PC-3 (cell line): ENCODE data around the gene PMFBP1. TPM values are rescaled to one million over a fixed set of nuclear protein-coding genes. Genes with fewer than 3 reads are reported as not detected.

Source experiments
- ATAC-seq: fragments of 200-7000 bp; cut with Tn5 transposase; 2 replicates; pipeline ENCODE4 v1.9.1; 2020; ENCODE audit warnings: mild to moderate bottlenecking, moderate library complexity
- BruUV-seq: library from RNA; stranded (reverse); fragments of 400-500 nt; replicated peaks from 2 replicates; lab custom pipeline; 2021; lab: Mats Ljungman, UMichigan
- CTCF ChIA-PET: fragments of 300-600 bp; sonication (Branson Sonifier 250); formaldehyde crosslinking; loops from one replicate; lab custom pipeline; 2022; ENCODE audit warnings: antibody characterized with exemption; lab: Charles Lee
- POLR2A ChIA-PET: fragments of 300-600 bp; sonication (Branson Sonifier 250); formaldehyde crosslinking; loops from one replicate; lab custom pipeline; 2022; ENCODE audit warnings: antibody characterized with exemption; ENCODE audit not compliant: unreplicated experiment; lab: Charles Lee
- DNase-seq: peaks from one replicate; pipeline ENCODE4 v3.0.0-alpha.2; 2015
- H2AFZ ChIP-seq: fragments of 300-600 bp; sonication (generic); 2 replicates; pipeline ENCODE4 v1.6.0; 2016; ENCODE audit warnings: antibody characterized with exemption, low read length
- H3F3A ChIP-seq: fragments of 300-600 bp; sonication (generic); one replicate; pipeline ENCODE4 v1.6.0; 2017; ENCODE audit warnings: antibody characterized with exemption, low read length, control low read depth, mild to moderate bottlenecking; ENCODE audit not compliant: unreplicated experiment
- H3K27ac ChIP-seq: fragments of 300-600 bp; sonication (generic); 2 replicates; pipeline ENCODE4 v1.5.1; 2016; ENCODE audit warnings: mild to moderate bottlenecking, low read length
- H3K27me3 ChIP-seq: fragments of 300-600 bp; sonication (generic); 2 replicates; pipeline ENCODE4 v1.6.1; 2016; ENCODE audit warnings: low read length, mixed read lengths
- H3K36me3 ChIP-seq: fragments of 300-600 bp; sonication (generic); 2 replicates; pipeline ENCODE4 v1.6.1; 2016; ENCODE audit warnings: low read depth, mixed run types, low read length, mixed read lengths
- H3K4me1 ChIP-seq: fragments of 300-600 bp; sonication (generic); 2 replicates; pipeline ENCODE4 v1.5.1; 2016; ENCODE audit warnings: low read length; ENCODE audit not compliant: insufficient read depth
- H3K4me2 ChIP-seq: fragments of 300-600 bp; sonication (generic); 2 replicates; pipeline ENCODE4 v1.6.0; 2016; ENCODE audit warnings: low read length
- H3K4me3 ChIP-seq: fragments of 300-600 bp; sonication (generic); 2 replicates; pipeline ENCODE4 v1.5.1; 2016; ENCODE audit warnings: mild to moderate bottlenecking, low read length, mixed read lengths
- H3K79me2 ChIP-seq: fragments of 300-600 bp; sonication (generic); 2 replicates; pipeline ENCODE4 v1.6.1; 2017; ENCODE audit warnings: low read length, mixed read lengths
- H3K9ac ChIP-seq: fragments of 300-600 bp; sonication (generic); 2 replicates; pipeline ENCODE4 v1.6.0; 2016; ENCODE audit warnings: mild to moderate bottlenecking, low read length
- H3K9me2 ChIP-seq: fragments of 300-600 bp; sonication (generic); replicated peaks from 2 replicates; pipeline ENCODE4 v1.6.1; 2016; ENCODE audit warnings: mixed run types, low read length, mixed read lengths
- H3K9me3 ChIP-seq: fragments of 300-600 bp; sonication (generic); 2 replicates; pipeline ENCODE4 v1.6.1; 2016; ENCODE audit warnings: low read length, mixed read lengths
- H4K20me1 ChIP-seq: fragments of 300-600 bp; sonication (generic); 2 replicates; pipeline ENCODE4 v1.6.1; 2016; ENCODE audit warnings: low read length, mixed read lengths
- EZH2 ChIP-seq: fragments of 300-600 bp; sonication (generic); IDR thresholded peaks from one replicate; pipeline ENCODE4 v1.6.1; 2017; ENCODE audit warnings: antibody characterized with exemption, mild to moderate bottlenecking, low read length; ENCODE audit not compliant: unreplicated experiment
- EZH2phosphoT487 ChIP-seq: fragments of 300-600 bp; sonication (generic); IDR thresholded peaks from 2 replicates; pipeline ENCODE4 v1.6.1; 2018; ENCODE audit warnings: mild to moderate bottlenecking, antibody characterized with exemption, low read length, borderline replicate concordance
- intact Hi-C: fragments of 100-400 bp; cut with micrococcal nuclease; formaldehyde crosslinking; loops from 2 replicates; pipeline ENCODE4 v1.9.0; 2023
- total RNA-seq: library from RNA; depleted of rRNA; stranded (reverse); fragments of >200 nt; gene quantifications from 2 replicates; pipeline ENCODE4 v1.2.3, GENCODE V29; 2014
- TF ChIP-seq, protein P1 (sequence below): fragments of 300-600 bp; sonication (generic); conservative IDR thresholded peaks from 2 replicates; pipeline ENCODE4 v1.5.1; 2017; ENCODE audit warnings: antibody characterized with exemption, low read depth, mild to moderate bottlenecking, low read length

Gene PMFBP1
- total RNA-seq, 1 experiment from 2014 or later = 1.2 TPM

DNA sequence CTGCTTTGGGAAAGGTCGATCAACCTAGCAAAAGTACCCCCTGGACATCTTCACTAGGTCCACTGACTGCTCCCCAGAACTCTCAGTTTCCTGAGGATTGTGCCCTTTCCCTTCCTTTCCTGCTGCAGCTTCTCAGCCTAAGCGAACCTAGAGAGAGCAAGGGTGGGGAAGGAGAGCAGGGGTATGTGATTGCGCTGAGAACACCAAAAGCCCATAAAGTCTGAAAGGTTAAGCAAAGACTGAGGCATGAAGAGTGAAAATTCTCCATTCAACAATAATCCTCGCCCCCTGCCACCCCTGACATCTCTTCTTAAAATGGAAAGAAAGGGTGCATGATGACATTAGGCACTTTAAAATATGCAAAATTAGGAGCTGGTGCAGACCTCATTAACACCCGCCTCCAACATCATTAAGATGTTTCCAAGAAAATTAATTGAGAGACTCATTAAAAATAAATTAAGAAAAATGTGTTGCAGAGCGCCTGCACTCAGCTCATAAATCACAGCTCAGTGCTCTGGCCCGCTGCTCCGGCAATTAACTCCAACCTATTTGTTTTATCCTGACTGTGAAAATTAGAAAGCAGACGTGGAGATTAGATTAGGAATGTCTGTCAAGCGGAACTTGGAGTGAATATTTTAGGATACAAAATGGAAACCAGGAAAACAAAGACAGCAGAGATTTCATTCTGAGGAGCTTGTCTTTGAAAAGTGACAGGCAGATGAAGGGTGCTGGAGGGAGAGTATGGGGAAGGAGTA, 49.1 kb upstream of the PMFBP1 start:
- CTCF ChIA-PET = no interaction called here
- H3K9me2 ChIP-seq = no peaks in the 10 kb centered on the region

DNA sequence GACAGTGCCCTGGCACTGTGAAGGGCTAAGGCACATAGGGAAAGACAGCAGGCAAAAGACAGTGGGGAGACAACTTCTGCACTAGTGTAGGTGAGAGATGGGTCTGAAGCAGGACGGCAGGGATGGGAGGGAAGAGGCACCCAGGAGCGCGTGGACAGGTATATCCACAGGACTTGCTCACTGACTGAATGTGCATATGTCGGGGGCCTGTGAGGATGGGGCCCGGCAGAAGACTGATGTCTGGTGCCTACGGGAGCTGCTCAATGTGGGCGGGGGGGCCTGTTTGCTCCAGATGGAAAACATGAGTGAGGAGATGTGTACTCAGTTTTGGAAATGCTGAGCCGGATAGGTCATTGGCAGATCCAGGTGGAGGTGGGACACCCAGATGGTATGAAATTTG, 47.3 kb upstream of the PMFBP1 start:
- ChIA-PET POLR2A (no interaction called here), CTCF (no interaction called here)

More for the DNA sequence above, 49.1 kb upstream of the PMFBP1 start:
- H3K4me3 ChIP-seq = no peak overlapping the region
- TF ChIP-seq EZH2phosphoT487 (no peak), EZH2 (no peak)
- TF ChIP-seq, protein P1, sequence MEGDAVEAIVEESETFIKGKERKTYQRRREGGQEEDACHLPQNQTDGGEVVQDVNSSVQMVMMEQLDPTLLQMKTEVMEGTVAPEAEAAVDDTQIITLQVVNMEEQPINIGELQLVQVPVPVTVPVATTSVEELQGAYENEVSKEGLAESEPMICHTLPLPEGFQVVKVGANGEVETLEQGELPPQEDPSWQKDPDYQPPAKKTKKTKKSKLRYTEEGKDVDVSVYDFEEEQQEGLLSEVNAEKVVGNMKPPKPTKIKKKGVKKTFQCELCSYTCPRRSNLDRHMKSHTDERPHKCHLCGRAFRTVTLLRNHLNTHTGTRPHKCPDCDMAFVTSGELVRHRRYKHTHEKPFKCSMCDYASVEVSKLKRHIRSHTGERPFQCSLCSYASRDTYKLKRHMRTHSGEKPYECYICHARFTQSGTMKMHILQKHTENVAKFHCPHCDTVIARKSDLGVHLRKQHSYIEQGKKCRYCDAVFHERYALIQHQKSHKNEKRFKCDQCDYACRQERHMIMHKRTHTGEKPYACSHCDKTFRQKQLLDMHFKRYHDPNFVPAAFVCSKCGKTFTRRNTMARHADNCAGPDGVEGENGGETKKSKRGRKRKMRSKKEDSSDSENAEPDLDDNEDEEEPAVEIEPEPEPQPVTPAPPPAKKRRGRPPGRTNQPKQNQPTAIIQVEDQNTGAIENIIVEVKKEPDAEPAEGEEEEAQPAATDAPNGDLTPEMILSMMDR = no peak
- no peak overlapping the region for H3K27ac ChIP-seq
- H3K4me1 ChIP-seq = no peaks in the 10 kb centered on the region
- H3K9ac ChIP-seq = no peak overlapping the region
- H2AFZ ChIP-seq = no peak overlapping the region
- no peaks in the 10 kb centered on the region for H3K9me3 ChIP-seq
- ATAC-seq = no peak
- no peaks in the 10 kb centered on the region for H3K79me2 ChIP-seq
- no peak for DNase-seq
- no peak overlapping the region for H3K4me2 ChIP-seq
- H4K20me1 ChIP-seq = no peaks in the 10 kb centered on the region
- no peaks in the 10 kb centered on the region for H3K27me3 ChIP-seq
- intact Hi-C loops = no loop called here
- BruUV-seq = no TSS peak
- H3F3A ChIP-seq = no peaks in the 10 kb centered on the region
- POLR2A ChIA-PET = no interaction called here
- no peaks in the 10 kb centered on the region for H3K36me3 ChIP-seq

DNA sequence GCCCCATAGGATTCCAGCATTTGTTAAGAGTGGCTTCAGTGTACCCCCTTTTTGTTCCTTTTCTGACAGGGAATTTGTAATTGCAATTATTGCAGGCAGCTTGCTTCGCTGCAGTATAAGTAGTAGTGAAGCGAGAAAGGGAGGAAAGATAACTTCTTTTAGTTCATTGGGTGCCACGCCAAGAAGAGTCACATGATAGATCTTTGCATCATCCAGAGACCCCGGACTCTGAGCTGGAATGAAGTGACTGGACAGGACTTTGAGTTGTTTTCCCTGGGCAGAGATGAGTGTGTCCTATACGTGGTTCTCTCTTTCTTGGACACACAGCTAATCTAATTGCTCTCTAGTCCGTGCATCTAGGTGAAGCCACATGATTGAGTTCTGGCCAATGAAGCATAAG, 44.8 kb upstream of the PMFBP1 start:
- H3K79me2 ChIP-seq = no peaks in the 10 kb centered on the region
- H3K4me2 ChIP-seq = no peak overlapping the region
- intact Hi-C loops = no loop called here
- no peaks in the 10 kb centered on the region for H3K27me3 ChIP-seq
- H3K9ac ChIP-seq = no peak overlapping the region
- DNase-seq (no peak), ATAC-seq (no peak)
- ChIA-PET CTCF (no interaction called here), POLR2A (no interaction called here)
- no TSS peak for BruUV-seq
- H3K36me3 ChIP-seq = no peaks in the 10 kb centered on the region
- H3K9me2 ChIP-seq = no peaks in the 10 kb centered on the region
- no peaks in the 10 kb centered on the region for H3K4me1 ChIP-seq
- no peaks in the 10 kb centered on the region for H3F3A ChIP-seq
- H4K20me1 ChIP-seq = no peaks in the 10 kb centered on the region
- no peaks in the 10 kb centered on the region for H3K9me3 ChIP-seq
- no peak overlapping the region for H3K27ac ChIP-seq
- no peak overlapping the region for H3K4me3 ChIP-seq
- no peak overlapping the region for H2AFZ ChIP-seq
- TF ChIP-seq, protein P1 = no peak
- TF ChIP-seq EZH2phosphoT487 (no peak), EZH2 (no peak)

More for the DNA sequence above, 47.3 kb upstream of the PMFBP1 start:
- no peaks in the 10 kb centered on the region for H3F3A ChIP-seq
- no peaks in the 10 kb centered on the region for H3K36me3 ChIP-seq
- no peak for TF ChIP-seq EZH2
- TF ChIP-seq, protein P1 = no peak
- TF ChIP-seq EZH2phosphoT487 = no peak
- no peaks in the 10 kb centered on the region for H3K27me3 ChIP-seq
- H2AFZ ChIP-seq = no peak overlapping the region
- intact Hi-C loops = no loop called here
- no TSS peak for BruUV-seq
- DNase-seq (no peak), ATAC-seq (no peak)
- H3K9me2 ChIP-seq = no peaks in the 10 kb centered on the region
- H3K27ac ChIP-seq = no peak overlapping the region
- no peak overlapping the region for H3K4me2 ChIP-seq
- no peak overlapping the region for H3K4me3 ChIP-seq
- no peaks in the 10 kb centered on the region for H3K79me2 ChIP-seq
- H3K4me1 ChIP-seq = no peaks in the 10 kb centered on the region
- no peaks in the 10 kb centered on the region for H3K9me3 ChIP-seq
- H4K20me1 ChIP-seq = no peaks in the 10 kb centered on the region
- H3K9ac ChIP-seq = no peak overlapping the region
